ENCODE data around the gene RNF138.

Gene RNF138

GRCh38 chr18:32114293-32114942 is 22.7 kb downstream of the RNF138 start:
- Histone ChIP-seq H3K4me3 (replicated peaks; ENCODE audit: low read depth, low read length) (no peak overlapping the region), H3K27me3 (replicated peaks; ENCODE audit: control insufficient read depth, insufficient read depth, low read length) (no peaks in the 10 kb centered on the region), H3K36me3 (ENCODE audit: control insufficient read depth, insufficient read depth, low read length) (peaks cover 4% of the 10 kb centered on the region)
- TF ChIP-seq CTCF (IDR thresholded peaks at IDR 0.05; ENCODE audit: insufficient read depth, low read length, poor library complexity, severe bottlenecking) = no peak
- DNase-seq (ENCODE audit: extremely low read depth, insufficient read length) = no peak

GRCh38 chr18:32122039-32122438 is 30.4 kb downstream of the RNF138 start:
- no peak for DNase-seq (ENCODE audit: extremely low read depth, insufficient read length)
- Histone ChIP-seq H3K27me3 (replicated peaks; ENCODE audit: control insufficient read depth, insufficient read depth, low read length) (no peaks in the 10 kb centered on the region), H3K36me3 (ENCODE audit: control insufficient read depth, insufficient read depth, low read length) (peaks cover 2% of the 10 kb centered on the region), H3K4me3 (replicated peaks; ENCODE audit: low read depth, low read length) (no peak overlapping the region)
- no peak for TF ChIP-seq CTCF (IDR thresholded peaks at IDR 0.05; ENCODE audit: insufficient read depth, low read length, poor library complexity, severe bottlenecking)

GRCh38 chr18:32126538-32126937 is 34.9 kb downstream of the RNF138 start:
- H3K36me3 ChIP-seq (ENCODE audit: control insufficient read depth, insufficient read depth, low read length) = peaks cover 2% of the 10 kb centered on the region
- DNase-seq (ENCODE audit: extremely low read depth, insufficient read length) = no peak
- no peaks in the 10 kb centered on the region for H3K27me3 ChIP-seq (replicated peaks; ENCODE audit: control insufficient read depth, insufficient read depth, low read length)
- no peak for TF ChIP-seq CTCF (IDR thresholded peaks at IDR 0.05; ENCODE audit: insufficient read depth, low read length, poor library complexity, severe bottlenecking)
- H3K4me3 ChIP-seq (replicated peaks; ENCODE audit: low read depth, low read length) = no peak overlapping the region

GRCh38 chr18:32135625-32136024 is 44.0 kb downstream of the RNF138 start:
- Histone ChIP-seq H3K36me3 (ENCODE audit: control insufficient read depth, insufficient read depth, low read length) (peaks cover 2% of the 10 kb centered on the region), H3K27me3 (replicated peaks; ENCODE audit: control insufficient read depth, insufficient read depth, low read length) (no peaks in the 10 kb centered on the region), H3K4me3 (replicated peaks; ENCODE audit: low read depth, low read length) (no peak overlapping the region)
- TF ChIP-seq CTCF (IDR thresholded peaks at IDR 0.05; ENCODE audit: insufficient read depth, low read length, poor library complexity, severe bottlenecking) = no peak
- DNase-seq (ENCODE audit: extremely low read depth, insufficient read length) = no peak

GRCh38 chr18:32138332-32138982 is 46.8 kb downstream of the RNF138 start:
- H3K4me3 ChIP-seq (replicated peaks; ENCODE audit: low read depth, low read length) = no peak overlapping the region
- no peak for TF ChIP-seq CTCF (IDR thresholded peaks at IDR 0.05; ENCODE audit: insufficient read depth, low read length, poor library complexity, severe bottlenecking)
- no peak for DNase-seq (ENCODE audit: extremely low read depth, insufficient read length)
- peaks cover 2% of the 10 kb centered on the region for H3K36me3 ChIP-seq (ENCODE audit: control insufficient read depth, insufficient read depth, low read length)
- no peaks in the 10 kb centered on the region for H3K27me3 ChIP-seq (replicated peaks; ENCODE audit: control insufficient read depth, insufficient read depth, low read length)
